GM19438 (cell line): ENCODE results near the gene ATP1B1.

Experiments used
- ATAC-seq: cut with Tn5 transposase; IDR thresholded peaks from one replicate; pipeline ENCODE4 v1.9.1; 2021; ENCODE audit warnings: low read depth; ENCODE audit not compliant: unreplicated experiment

Gene ATP1B1

DNA sequence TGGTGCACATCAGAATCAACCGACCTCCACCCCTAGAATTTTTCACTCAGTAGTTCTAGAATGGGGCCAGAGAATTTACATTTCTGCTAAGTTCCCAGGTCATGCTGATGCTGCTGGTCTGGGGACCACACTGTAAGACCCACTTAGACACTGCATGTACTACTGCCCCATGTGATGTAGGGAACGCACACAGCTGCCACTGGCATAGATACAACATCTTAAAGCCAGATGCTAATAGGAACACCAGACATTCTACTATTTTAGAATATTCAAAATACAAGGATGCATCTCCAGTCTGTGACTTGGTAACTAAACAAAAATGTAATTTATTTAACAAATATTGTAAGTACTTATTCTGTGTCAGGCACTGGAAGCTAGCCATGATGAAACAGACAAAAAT lies 14.1 kb upstream of the ATP1B1 start:
- ATAC-seq, result no peak

DNA sequence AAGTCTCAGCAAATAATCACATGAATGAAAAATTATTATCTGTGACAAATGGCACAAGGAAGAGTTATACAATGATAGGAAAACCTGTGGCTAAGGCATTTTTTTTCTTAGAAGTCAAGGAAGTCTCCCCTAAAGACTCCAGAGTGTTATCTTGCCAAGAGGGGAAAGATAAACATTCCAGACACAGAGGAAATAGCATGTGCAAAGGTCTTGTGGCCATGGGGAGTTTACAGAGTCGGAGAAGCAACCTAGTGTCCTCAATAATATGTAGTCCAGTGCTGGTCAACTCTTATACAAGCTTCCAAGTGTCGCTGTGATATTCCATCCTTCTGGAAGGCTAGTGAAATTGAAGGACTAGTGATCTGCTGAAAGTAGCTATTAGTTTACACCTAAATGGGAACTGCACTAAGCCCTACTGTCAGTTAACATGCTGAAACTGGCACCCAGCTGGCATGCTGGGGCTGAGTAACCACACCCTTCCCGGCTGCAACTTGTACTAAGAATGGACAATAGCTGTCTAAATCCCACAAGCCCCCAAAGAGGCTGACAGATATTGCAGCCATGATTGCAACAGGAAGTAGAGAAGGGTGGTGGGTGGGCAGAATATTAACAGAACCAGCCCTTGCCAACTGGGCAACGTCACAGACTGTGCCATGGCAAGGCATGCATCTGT lies 11.5 kb upstream of the ATP1B1 start:
- no peak for ATAC-seq

DNA sequence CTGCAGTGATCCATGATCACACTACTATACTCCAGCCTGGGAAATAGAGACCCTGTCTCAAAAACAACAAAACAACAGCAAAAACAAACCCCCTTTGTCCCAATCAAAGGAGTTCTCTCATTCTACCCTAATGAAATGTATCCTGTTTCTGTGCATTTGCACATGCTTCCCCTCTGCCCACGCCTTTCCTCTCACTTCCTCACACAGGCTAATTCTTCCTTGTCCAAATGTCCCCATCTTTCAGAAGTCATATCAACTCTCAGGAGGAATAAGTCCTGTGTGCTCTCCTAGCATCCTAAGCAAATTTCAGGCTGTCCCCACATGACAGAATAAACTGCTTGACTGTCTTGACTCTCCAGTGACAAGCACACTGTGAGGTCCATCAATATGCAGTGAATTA lies 8.1 kb upstream of the ATP1B1 start:
- no peak for ATAC-seq

DNA sequence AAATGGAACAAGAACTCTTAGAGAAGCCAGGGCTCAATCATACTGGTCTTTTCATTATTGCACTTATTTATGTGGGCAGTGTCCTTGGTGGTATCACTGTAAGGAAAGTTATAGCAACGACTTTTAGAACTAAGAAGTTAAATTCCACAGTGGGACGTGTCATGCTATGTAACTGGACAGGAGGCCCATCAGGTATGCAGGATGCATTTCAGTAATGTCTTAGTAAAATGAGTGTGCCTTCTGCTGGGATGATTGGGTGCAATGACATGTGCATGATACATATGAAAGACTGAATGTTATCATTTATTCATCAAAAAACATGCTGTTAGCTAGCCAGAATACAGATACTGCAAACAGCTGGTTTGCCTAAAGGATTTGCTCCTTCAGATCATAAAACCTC lies 6.9 kb upstream of the ATP1B1 start:
- ATAC-seq, result no peak

DNA sequence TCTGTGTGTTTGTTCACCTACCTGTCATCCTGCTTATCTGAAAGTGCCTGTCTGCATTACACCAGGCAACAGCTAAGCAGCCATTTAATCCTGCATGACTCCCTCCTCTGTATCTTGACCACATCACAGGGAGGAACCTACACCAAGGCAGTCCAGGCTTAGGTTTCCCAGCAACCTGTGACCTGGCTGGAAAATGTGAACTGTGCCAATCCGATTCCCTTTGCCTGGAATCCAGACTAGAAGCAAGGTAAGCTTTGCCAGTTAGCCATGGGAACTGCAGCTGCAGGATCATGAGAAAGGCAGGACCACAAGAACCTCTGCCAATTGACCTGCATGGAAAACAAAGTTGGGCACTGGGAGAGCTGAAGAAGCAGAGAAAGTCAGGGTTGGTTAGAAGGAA lies 6.3 kb upstream of the ATP1B1 start:
- no peak for ATAC-seq

DNA sequence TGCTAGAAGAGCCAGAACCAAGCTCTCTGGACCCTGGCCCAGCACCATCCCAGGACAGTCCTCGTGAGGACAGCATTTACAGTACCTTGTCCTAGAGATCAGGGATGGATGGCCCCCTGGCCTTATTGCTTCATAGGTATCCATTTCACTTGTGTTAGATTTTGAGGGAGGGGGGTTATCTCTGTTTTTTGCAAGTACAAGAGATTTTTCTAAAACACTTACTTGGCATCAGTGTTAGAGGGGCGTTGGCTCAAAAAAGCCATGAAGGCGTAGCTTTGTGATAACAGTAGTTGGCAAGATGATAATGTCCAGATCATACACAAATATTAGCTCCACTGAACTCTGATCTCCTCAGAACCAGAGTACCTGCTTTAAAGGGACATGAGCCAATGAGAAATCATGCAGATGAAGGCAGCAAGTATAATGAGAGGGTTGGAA lies 5.8 kb upstream of the ATP1B1 start:
- ATAC-seq, result no peak

DNA sequence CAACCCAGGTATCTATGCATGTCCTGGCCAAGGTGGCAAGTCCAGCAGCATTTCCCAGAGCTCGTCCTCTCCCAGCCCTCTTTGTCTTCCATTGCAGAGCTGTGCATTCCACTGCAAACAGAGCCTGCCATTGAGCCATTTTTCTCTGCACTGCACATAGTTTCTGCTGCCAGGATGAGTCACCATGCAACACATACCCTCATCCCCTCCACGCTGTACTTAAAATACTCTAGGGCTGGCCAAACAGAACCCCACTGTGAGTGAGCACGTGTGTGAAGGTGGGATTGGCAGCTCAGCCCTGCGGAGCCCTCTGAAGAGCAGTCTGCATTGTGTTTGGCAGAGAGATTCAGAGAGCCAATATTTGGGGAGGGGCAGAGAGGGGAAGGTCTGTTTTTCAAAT lies 3.9 kb upstream of the ATP1B1 start:
- ATAC-seq, result no peak

DNA sequence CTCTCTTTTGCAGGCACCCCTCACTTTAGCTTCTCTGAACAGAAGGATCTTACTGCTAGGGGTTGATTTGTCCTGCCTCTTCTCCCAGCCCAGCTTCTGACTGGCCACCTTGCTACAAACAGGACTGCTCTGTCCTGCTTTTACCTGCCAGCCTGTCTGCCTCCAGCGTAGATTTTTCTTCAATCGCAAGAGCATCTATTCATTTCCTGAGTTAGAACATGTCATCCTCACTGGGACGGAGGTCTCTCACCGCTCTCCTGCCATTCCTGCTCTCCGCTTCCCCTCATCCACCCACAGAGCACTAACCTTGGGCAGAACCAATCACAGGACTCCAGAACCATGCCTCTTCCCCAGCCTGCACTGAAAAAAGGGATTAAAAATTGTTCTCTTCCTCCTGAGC lies 3.5 kb upstream of the ATP1B1 start:
- ATAC-seq, result no peak

DNA sequence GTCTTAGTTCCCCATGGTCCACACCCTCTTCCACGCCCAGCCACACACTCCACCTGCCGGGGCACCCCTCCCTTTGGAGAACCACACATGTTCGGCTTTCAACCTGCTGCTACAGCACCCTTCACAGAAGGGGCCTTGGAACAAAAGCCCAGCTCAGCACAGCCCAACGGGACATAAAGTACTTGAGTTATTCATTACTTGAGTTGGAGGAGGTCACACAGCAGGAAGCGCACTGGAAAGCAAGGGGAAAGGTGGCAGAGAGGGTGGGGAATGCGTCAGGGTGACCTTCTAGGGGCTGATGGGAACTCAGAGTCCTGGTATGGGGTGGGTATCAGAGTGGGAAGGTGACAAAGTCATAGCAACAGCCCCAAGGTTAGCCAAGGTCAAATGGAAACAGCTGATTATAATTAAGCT lies 3.0 kb upstream of the ATP1B1 start:
- ATAC-seq, result no peak

DNA sequence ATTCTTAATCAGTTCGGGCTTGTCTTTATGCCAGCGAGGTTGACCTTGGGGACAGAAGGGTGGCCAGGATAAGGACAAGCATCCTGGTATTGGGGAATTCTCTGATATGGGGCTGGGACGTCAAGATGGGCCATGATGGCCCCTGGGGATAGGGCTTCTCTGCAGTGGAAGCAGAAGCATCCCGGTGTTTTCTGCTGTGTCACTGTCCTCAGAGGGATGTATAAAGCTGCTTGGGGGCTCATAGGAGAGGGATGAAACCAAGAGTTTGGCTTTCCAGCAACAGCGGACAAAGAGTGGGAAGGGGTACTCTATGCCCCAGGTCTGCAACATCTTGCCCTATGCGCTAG lies 1.4 kb upstream of the ATP1B1 start:
- ATAC-seq, result no peak

DNA sequence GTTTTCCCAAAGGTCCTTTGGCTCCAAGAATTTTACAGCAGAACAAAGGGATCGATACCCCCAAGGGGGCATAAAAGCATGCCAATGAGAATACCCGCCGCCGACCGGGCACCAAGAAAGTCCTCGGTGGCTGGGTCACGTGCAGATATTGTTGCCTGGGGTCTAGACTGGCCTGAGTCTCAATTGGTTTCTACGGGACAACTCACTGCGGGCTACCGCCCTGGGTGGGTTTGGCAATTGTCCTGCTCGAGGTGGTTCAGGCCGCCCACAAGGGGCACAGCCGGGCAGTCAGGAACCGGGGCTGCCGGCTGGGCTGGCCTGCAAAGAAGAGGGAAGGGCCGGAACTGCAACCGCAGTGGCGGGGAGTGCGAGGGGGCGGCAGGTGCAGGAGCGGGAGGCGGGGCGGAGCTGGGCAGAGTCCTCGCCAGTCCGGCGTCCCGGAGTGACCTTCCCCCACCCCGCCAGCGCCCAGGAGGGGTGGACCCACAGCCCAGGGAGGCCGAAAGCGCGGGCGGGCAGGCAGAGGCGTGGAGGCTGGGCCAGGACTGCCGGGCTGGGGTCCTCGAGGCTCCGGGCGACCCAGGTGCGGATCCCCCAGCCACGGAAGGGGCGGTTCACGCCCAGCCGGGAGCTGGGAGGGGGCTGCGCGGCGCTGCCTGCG lies 926 bp upstream of the ATP1B1 start:
- ATAC-seq, result peak; percentile 47

DNA sequence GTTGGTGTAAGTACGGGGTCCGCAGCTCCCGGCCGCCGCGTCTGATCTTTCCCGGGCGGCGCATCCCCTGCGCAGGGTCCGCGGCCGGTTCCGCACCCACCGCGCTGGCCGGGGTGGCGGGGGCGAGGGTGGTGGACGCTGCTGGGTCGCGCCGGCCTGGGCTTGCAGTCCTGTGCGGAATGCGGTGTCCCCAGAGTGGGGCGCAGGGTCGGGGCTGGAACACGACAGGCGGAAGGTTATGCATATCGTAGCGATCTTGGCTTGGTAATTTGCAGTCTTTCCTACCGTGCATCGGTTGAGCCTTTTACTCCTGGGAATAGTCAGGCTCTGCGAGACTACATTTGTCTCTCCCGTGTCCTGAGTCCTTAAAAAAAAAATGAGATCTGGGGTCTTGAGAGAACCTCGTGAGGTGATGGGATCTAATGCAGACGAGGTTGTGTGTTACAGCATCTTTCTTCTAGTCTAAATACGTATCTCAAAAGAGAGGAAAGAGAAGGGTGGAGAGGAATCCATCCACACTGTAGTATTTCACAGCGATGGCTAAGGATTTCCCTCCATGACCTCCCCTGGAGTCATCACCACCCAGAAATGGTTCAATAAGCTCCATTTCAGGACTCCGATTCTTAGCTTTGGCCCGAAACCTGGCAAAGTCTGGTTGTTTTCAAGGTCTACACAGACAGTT lies 572 bp downstream of the ATP1B1 start:
- no peak for ATAC-seq

DNA sequence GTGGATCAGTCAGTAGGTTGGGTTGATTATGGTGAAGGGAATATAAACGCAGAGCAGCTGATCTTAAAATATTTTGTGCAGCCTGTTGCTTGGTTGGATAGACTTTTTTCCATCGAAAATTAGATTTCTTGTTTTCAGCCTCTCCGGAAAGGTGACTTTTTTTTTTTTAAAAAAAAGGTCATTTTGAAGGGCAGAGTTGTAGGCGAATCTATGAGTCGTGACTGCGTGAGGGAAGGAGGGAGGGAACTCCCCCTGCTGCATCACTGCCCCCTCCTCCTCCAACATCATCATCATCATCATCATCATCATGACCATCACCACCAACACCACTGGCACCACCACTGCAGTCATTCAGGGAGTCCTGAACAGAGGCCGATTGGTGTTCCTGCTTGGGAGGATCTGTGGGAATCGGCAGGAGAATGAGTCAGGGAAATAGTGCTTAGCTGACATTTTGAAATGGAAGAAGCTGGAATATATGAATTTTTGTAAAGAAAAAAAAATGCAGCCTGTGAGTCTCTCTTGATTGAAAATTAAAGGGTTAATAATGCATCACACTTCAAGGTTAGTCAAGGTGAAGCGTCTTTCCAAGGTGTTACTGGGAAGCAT lies 1.2 kb downstream of the ATP1B1 start:
- ATAC-seq, result no peak

DNA sequence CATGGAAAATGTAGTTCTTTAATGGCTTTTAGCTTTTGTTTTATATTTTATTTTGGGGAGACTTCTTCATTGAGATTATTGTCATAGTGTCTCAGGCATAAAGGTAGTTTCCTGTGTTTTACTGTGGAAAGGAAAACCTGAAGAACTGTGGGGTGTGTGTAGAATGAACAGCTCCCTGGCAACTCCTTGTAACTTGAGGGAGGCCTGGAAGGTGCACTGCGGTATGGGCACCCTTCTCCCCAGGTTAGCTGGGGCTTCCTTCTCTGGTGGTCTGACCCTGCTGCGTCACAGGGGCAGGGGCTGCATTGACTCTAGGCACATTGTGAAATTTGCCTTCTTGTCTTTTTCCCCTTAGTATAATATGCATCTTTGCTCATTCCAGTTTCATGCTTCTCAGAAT lies 1.7 kb downstream of the ATP1B1 start:
- ATAC-seq, result no peak

DNA sequence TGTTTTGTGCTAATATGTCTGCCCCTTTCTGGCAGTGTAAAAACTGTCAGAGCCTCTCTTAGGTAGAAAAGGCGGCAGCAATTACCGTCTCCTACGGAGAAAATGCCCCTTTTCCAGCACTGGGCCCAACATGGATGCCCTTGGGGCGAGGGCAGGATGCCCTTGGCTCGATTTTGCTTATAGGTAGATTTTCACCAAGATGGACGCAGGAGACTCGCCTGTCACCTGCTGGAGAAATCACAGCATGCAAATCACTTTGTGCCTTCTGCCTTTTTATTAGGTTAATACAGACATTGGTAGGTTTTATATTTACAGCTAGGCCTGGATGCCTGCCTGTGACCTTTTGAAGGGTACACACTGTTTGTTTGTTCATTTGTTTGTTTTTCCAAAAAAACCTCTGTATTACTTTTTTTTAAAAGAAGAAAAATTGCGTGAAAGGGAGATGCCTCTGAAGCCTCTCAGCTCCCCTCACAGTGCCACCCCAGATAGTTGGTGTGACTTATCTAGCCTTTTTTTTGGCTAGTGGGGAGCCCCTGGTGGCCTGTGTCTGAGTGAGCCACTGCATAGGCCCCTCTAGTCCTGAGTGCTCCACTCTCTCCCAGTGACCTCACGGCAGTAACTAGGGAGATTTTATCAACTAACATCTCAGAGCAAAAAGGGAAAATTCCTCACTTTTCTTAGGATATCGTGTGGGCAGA lies 2.5 kb downstream of the ATP1B1 start:
- no peak for ATAC-seq

DNA sequence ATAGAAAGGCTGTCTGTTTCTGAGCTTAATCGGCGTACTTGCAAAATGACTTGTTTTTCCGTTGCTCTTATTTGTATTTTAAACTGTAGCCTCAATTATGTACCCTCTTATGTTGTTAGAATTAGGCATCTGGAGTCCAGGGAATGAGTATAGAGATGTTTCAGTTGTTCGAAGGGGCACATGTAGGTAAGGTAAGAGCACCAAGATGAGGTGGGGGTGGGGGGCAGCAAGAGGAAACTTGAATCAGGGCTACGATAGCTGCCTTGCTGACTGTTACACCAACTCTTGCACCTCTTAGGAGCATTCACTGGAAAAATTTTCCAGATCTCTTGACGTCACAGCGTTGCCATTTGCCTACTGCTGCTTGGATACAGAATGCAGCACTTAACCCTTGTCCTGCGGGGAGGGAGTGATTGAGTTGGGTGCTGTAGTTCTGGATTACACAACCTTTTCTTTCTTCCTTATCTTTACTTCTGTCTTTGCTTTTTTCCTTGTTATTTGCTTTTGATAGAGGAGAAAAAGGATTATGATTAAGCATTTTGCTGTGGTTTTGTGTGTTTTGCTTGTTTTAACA lies 3.2 kb downstream of the ATP1B1 start:
- ATAC-seq, result no peak

DNA sequence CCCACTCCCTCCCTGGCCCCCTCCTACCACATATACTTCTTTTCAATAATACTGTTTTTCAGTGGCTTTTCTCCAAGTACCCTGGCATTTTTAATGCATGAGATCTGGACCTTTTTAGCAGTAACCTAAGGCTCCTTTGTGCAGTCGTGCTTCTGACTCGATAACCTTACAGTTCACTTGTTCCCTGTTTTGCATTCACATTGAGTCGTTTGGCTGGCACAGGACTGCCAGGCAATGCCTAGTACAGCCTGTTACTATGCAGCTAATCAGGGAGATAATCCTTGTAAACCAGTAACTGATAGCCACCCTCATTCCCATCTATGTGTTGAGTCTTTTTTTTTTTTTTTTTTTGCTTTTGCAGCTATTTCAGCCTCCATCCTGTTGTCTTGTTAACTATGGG lies 3.7 kb downstream of the ATP1B1 start:
- ATAC-seq, result no peak

DNA sequence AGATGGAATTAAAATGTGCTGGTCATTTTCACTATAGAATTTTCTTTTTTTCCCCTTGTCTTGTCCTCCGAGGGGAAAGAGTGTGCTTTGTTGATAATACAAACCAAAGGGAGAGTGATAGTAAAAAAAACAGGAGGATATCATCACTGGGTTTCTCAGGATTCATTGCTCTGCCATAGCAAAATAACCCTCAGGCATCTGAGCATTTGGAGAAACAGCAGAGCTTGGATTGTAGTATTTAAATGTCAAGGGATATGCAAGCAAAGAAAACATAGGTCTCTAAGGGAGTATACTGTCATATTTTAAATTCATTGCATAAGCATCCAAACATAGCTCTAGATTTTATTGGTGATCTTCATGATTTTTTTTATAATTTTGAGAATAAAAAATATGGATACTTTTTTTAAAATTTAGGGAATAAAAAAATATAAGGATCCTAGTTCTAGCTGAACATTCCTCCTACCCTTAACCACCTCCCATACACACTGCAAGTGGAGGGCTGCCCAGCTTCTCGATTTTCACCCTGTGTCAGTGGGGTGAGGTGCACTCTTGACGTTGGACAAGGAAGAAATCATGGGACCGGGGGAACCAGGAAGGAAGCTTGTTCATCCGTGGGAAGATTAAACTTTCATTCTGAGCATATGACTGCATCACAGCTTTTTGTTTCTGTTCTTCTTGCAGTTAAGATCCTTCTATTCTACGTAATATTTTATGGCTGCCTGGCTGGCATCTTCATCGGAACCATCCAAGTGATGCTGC lies 4.4 kb downstream of the ATP1B1 start:
- no peak for ATAC-seq

DNA sequence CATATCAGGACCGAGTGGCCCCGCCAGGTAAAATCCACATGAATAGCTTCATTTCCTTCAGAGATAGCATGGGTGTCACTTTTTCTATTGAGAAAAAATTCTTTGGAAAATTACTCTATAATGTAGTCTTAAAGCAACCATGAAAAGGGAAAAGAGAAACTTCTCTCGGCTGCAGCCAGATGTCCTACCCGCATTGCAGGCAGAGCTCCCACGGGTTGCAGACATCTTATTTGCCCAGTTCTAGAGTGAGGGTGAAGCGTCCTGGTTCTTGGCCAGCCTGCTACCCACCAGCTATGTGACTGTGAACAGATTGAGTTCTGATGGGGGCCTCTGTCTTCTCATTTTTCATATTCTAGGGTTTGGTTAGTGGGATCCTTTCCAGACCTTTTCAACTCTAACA lies 5.0 kb downstream of the ATP1B1 start:
- ATAC-seq, result no peak

DNA sequence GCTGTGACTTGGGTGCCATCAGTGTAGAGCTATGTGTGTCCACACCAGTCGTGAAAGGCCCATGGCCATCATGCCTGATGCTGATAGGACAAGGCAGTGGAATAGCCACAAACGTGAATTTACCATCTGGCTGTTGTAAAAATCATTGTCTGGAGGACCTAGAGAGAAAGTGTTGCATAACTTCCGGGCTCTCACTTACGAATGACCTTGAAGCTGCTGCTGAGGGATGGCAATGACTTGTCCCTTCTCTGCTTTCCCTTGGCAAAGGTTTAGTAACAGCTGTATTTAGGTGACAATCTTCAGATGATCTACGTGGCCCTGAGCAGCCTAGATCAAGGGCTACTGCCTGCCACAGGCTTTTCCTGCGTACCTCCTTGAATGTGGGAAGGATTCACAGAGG lies 5.8 kb downstream of the ATP1B1 start:
- ATAC-seq, result no peak
